Mesenchymal stem cell (in vitro differentiated cells and primary cell): ENCODE data around the gene NBPF20.
"Not testable (repeated sequence)": the region's sequence is repeated elsewhere in the genome, so short reads cannot be mapped to it uniquely, and the experiment has no call there.

ENCODE experiments used
- DNase-seq: peaks from one replicate; pipeline ENCODE4 v3.0.0-alpha.2; 2013
- H2AFZ ChIP-seq: one replicate; pipeline ENCODE4 v1.6.1; 2013; ENCODE audit warnings: low read depth, mild to moderate bottlenecking, control low read depth, inconsistent platforms, low read length, moderate library complexity
- H2AK5ac ChIP-seq: 2 replicates; pipeline ENCODE4 v1.6.1; 2013; ENCODE audit warnings: low read length, moderate library complexity, mild to moderate bottlenecking, inconsistent platforms; ENCODE audit not compliant: severe bottlenecking
- H2BK120ac ChIP-seq: one replicate; pipeline ENCODE4 v1.6.1; 2013; ENCODE audit warnings: low read depth, mild to moderate bottlenecking, inconsistent platforms, low read length, moderate library complexity
- H2BK12ac ChIP-seq, 2 experiments: one replicate each; pipeline ENCODE4 v1.6.1; 2013; ENCODE audit warnings: inconsistent platforms in 2 of 2, low read length in 2 of 2, mild to moderate bottlenecking in 2 of 2, moderate library complexity in 2 of 2, control low read depth in 1 of 2
- H2BK15ac ChIP-seq: one replicate; pipeline ENCODE4 v1.6.1; 2013; ENCODE audit warnings: mild to moderate bottlenecking, low read depth, inconsistent platforms; ENCODE audit not compliant: poor library complexity, severe bottlenecking
- H2BK5ac ChIP-seq: 2 replicates; pipeline ENCODE4 v1.6.1; 2013; ENCODE audit warnings: low read depth, mild to moderate bottlenecking, low read length, control low read depth, inconsistent platforms; ENCODE audit not compliant: poor library complexity, severe bottlenecking
- H3K14ac ChIP-seq, 2 experiments: one replicate each; pipeline ENCODE4 v1.6.1; 2013; ENCODE audit warnings: inconsistent platforms in 2 of 2, low read length in 2 of 2, control low read depth in 1 of 2, mild to moderate bottlenecking in 1 of 2, moderate library complexity in 1 of 2
- H3K18ac ChIP-seq, 2 experiments: one replicate each; pipeline ENCODE4 v1.6.1; 2013; ENCODE audit warnings: inconsistent platforms in 2 of 2, low read length in 2 of 2, control low read depth in 1 of 2, low read depth in 1 of 2, mild to moderate bottlenecking in 1 of 2
- H3K23ac ChIP-seq, 2 experiments: one replicate each; pipeline ENCODE4 v1.6.1; 2013; ENCODE audit warnings: inconsistent platforms in 2 of 2, low read length in 2 of 2, mild to moderate bottlenecking in 2 of 2, moderate library complexity in 2 of 2, control low read depth in 1 of 2
- H3K27ac ChIP-seq: 2 replicates; pipeline ENCODE4 v1.5.1; 2013; ENCODE audit warnings: mild to moderate bottlenecking, moderate library complexity, low read length, control low read depth, inconsistent platforms; ENCODE audit not compliant: poor library complexity, severe bottlenecking
- H3K27me3 ChIP-seq, 2 experiments: 2 replicates each; pipeline versions ENCODE4 v1.6.1 to v1.7.0; 2013; ENCODE audit warnings: low read length in 2 of 2, mild to moderate bottlenecking in 2 of 2, moderate library complexity in 2 of 2, control low read depth in 1 of 2, inconsistent platforms in 1 of 2; ENCODE audit not compliant: control insufficient read depth in 1 of 2, insufficient read depth in 1 of 2
- H3K36me3 ChIP-seq, 2 experiments: 2 replicates each; pipeline versions ENCODE4 v1.6.1 to v1.7.0; 2013; ENCODE audit warnings: low read length in 2 of 2, control low read depth in 1 of 2, inconsistent platforms in 1 of 2, low read depth in 1 of 2, mild to moderate bottlenecking in 1 of 2; ENCODE audit not compliant: insufficient read depth in 2 of 2, control insufficient read depth in 1 of 2
- H3K4ac ChIP-seq, 2 experiments: one replicate each; pipeline ENCODE4 v1.6.1; 2013; ENCODE audit warnings: inconsistent platforms in 2 of 2, low read length in 2 of 2, mild to moderate bottlenecking in 2 of 2, moderate library complexity in 2 of 2, control low read depth in 1 of 2, low read depth in 1 of 2
- H3K4me1 ChIP-seq: 2 replicates; pipeline ENCODE4 v1.6.1; 2013; ENCODE audit warnings: low read depth, low read length, control low read depth; ENCODE audit not compliant: control insufficient read depth, insufficient read depth
- H3K4me2 ChIP-seq: 2 replicates; pipeline ENCODE4 v1.6.1; 2013; ENCODE audit warnings: low read length, mild to moderate bottlenecking, inconsistent platforms; ENCODE audit not compliant: poor library complexity, severe bottlenecking
- H3K4me3 ChIP-seq, 2 experiments: 2 replicates each; pipeline versions ENCODE4 v1.5.1 to v1.7.0; 2013; ENCODE audit warnings: low read length in 2 of 2, mild to moderate bottlenecking in 2 of 2, control low read depth in 1 of 2, low read depth in 1 of 2; ENCODE audit not compliant: insufficient read depth in 1 of 2
- H3K79me1 ChIP-seq: replicated peaks from 2 replicates; pipeline ENCODE4 v1.6.1; 2013; ENCODE audit warnings: mild to moderate bottlenecking, control low read depth, low read length, inconsistent platforms; ENCODE audit not compliant: poor library complexity, severe bottlenecking
- H3K9ac ChIP-seq: 2 replicates; pipeline ENCODE4 v1.7.0; 2013; ENCODE audit warnings: mild to moderate bottlenecking, low read length, moderate library complexity
- H3K9me3 ChIP-seq: 2 replicates; pipeline ENCODE4 v1.7.0; 2013; ENCODE audit warnings: mild to moderate bottlenecking, low read length; ENCODE audit not compliant: control insufficient read depth
- H4K8ac ChIP-seq: one replicate; pipeline ENCODE4 v1.6.1; 2013; ENCODE audit warnings: inconsistent platforms, mild to moderate bottlenecking, low read length, moderate library complexity
- H4K91ac ChIP-seq: one replicate; pipeline ENCODE4 v1.6.1; 2013; ENCODE audit warnings: mild to moderate bottlenecking, low read length, inconsistent platforms
- WGBS: methylation state at CpG from one replicate; pipeline ENCODE4 v1.1.7; 2013; ENCODE audit warnings: mixed read lengths; 5-methylcytosine and 5-hydroxymethylcytosine counted together

NBPF20 gene

GRCh38 chr1:145453873-145454823 lies 28.7 kb upstream of the NBPF20 start:
- H3K9ac ChIP-seq, H2BK5ac ChIP-seq, H2AFZ ChIP-seq, H3K4me2 ChIP-seq, DNase-seq, H3K23ac ChIP-seq, H2BK12ac ChIP-seq, H2AK5ac ChIP-seq, H3K14ac ChIP-seq, H3K36me3 ChIP-seq, H3K18ac ChIP-seq, H2BK15ac ChIP-seq, H3K9me3 ChIP-seq, H3K27ac ChIP-seq, H3K4ac ChIP-seq, H4K8ac ChIP-seq, H3K79me1 ChIP-seq, H3K4me1 ChIP-seq, H4K91ac ChIP-seq, H2BK120ac ChIP-seq, H3K4me3 ChIP-seq: not testable (repeated sequence)
- WGBS: 43% methylated on average over 21 of the region's 86 CpGs
- H3K27me3 ChIP-seq: peaks cover 6 to 11% of the 10 kb centered on the region in 2 experiments

- not testable (repeated sequence) for H3K14ac ChIP-seq, H2BK15ac ChIP-seq, H3K23ac ChIP-seq, H2BK120ac ChIP-seq, H4K8ac ChIP-seq, H3K9me3 ChIP-seq, H3K18ac ChIP-seq, H3K36me3 ChIP-seq, H2AK5ac ChIP-seq, H3K4me2 ChIP-seq, H3K4me3 ChIP-seq, H2BK12ac ChIP-seq, H3K27ac ChIP-seq, DNase-seq, H3K79me1 ChIP-seq, H3K4me1 ChIP-seq, H4K91ac ChIP-seq, H2AFZ ChIP-seq, H2BK5ac ChIP-seq, H3K4ac ChIP-seq, H3K9ac ChIP-seq
- H3K27me3 ChIP-seq: peaks cover 6 to 11% of the 10 kb centered on the region in 2 experiments
- WGBS: 60% methylated on average over 1 of the region's 8 CpGs
Measured at GRCh38 chr1:145452506-145452905, 27.1 kb upstream of the NBPF20 start.

- H2BK12ac ChIP-seq, H3K27ac ChIP-seq, H2BK5ac ChIP-seq, DNase-seq, H3K9ac ChIP-seq, H2BK120ac ChIP-seq, H2BK15ac ChIP-seq, H2AFZ ChIP-seq, H3K18ac ChIP-seq, H4K91ac ChIP-seq, H3K14ac ChIP-seq, H3K36me3 ChIP-seq, H3K4me1 ChIP-seq, H4K8ac ChIP-seq, H3K4me3 ChIP-seq, H2AK5ac ChIP-seq, H3K23ac ChIP-seq, H3K9me3 ChIP-seq, H3K79me1 ChIP-seq, H3K4me2 ChIP-seq, H3K4ac ChIP-seq: not testable (repeated sequence)
- H3K27me3 ChIP-seq: peaks cover 6 to 11% of the 10 kb centered on the region in 2 experiments
- WGBS: 0% methylated on average over 1 of the region's 8 CpGs
Measured at GRCh38 chr1:145451914-145452313, 26.5 kb upstream of the NBPF20 start.

- DNase-seq, H3K4ac ChIP-seq, H3K79me1 ChIP-seq, H3K18ac ChIP-seq, H3K23ac ChIP-seq, H3K36me3 ChIP-seq, H3K27ac ChIP-seq, H4K8ac ChIP-seq, H3K14ac ChIP-seq, H3K9me3 ChIP-seq, H2BK12ac ChIP-seq, H3K9ac ChIP-seq, H2BK15ac ChIP-seq, H3K4me3 ChIP-seq, H2AK5ac ChIP-seq, H4K91ac ChIP-seq, H3K4me1 ChIP-seq, H2BK5ac ChIP-seq, H2AFZ ChIP-seq, H3K4me2 ChIP-seq, H2BK120ac ChIP-seq, H3K27me3 ChIP-seq: not testable (repeated sequence)
- WGBS: 75% methylated on average over 3 of the region's 11 CpGs
Measured at GRCh38 chr1:145445219-145445618, 19.8 kb upstream of the NBPF20 start.
